ENCODE results near the gene ZBTB7C.

The ZBTB7C gene

GRCh38 chr18:48136051-48136826 is 272.9 kb downstream of the ZBTB7C start:
- DNase-seq, result peak; percentile 46

GRCh38 chr18:48135436-48135966 is 273.7 kb downstream of the ZBTB7C start:
- DNase-seq, result peak; percentile 67

GRCh38 chr18:48134609-48135008 is 274.6 kb downstream of the ZBTB7C start:
- DNase-seq, result no peak

- DNase-seq, result peak; percentile 96
Observed at GRCh38 chr18:48133671-48134251, 275.4 kb downstream of the ZBTB7C start.

GRCh38 chr18:48132797-48133655 is 276.2 kb downstream of the ZBTB7C start:
- DNase-seq, result peak; percentile 29

GRCh38 chr18:48131042-48131441 is 278.1 kb downstream of the ZBTB7C start:
- DNase-seq, result no peak

- DNase-seq, result peak; percentile 43
Observed at GRCh38 chr18:48129621-48130082, 279.5 kb downstream of the ZBTB7C start.

GRCh38 chr18:48127606-48128005 is 281.6 kb downstream of the ZBTB7C start:
- DNase-seq, result no peak

GRCh38 chr18:48126240-48126639 is 282.9 kb downstream of the ZBTB7C start:
- no peak for DNase-seq

GRCh38 chr18:48125724-48126123 is 283.5 kb downstream of the ZBTB7C start:
- DNase-seq, result no peak

GRCh38 chr18:48124857-48125626 is 284.1 kb downstream of the ZBTB7C start:
- DNase-seq, result no peak

GRCh38 chr18:48123941-48124340 is 285.2 kb downstream of the ZBTB7C start:
- no peak for DNase-seq

- DNase-seq, result peak; percentile 70
Observed at GRCh38 chr18:48123324-48123723, 285.9 kb downstream of the ZBTB7C start.

GRCh38 chr18:48122816-48123215 is 286.4 kb downstream of the ZBTB7C start:
- DNase-seq, result no peak

GRCh38 chr18:48122376-48122775 is 286.8 kb downstream of the ZBTB7C start:
- DNase-seq, result no peak

GRCh38 chr18:48121752-48122151 is 287.4 kb downstream of the ZBTB7C start:
- DNase-seq, result no peak

GRCh38 chr18:48119204-48119603 is 290.0 kb downstream of the ZBTB7C start:
- DNase-seq, result no peak

- DNase-seq, result no peak
Observed at GRCh38 chr18:48116873-48117630, 292.1 kb downstream of the ZBTB7C start.

- no peak for DNase-seq
Observed at GRCh38 chr18:48116017-48116416, 293.2 kb downstream of the ZBTB7C start.

- no peak for DNase-seq
Observed at GRCh38 chr18:48113691-48114090, 295.5 kb downstream of the ZBTB7C start.

- no peak for DNase-seq
Observed at GRCh38 chr18:48111587-48111986, 297.6 kb downstream of the ZBTB7C start.

- no peak for DNase-seq
Observed at GRCh38 chr18:48110797-48111196, 298.4 kb downstream of the ZBTB7C start.
